Breast epithelium (tissue), 4 donors: Measurements from ENCODE around the gene HBE1. TPM values are rescaled to one million over a fixed set of nuclear protein-coding genes. Genes with fewer than 3 reads are reported as not detected.
"Not testable (repeated sequence)": the region's sequence is repeated elsewhere in the genome, so short reads cannot be mapped to it uniquely, and the experiment has no call there.

ENCODE experiments used
- DNase-seq, 2 donors: peaks; one replicate each; pipeline ENCODE4 v3.0.0-alpha.2; 2019; ENCODE audit warnings: low spot score in 2 of 2
- H3K27ac ChIP-seq, 2 donors: fragments of 200-600 bp; sonication (generic) in 1 of 2; one replicate each; pipeline ENCODE4 v1.5.1; 2016 to 2019; ENCODE audit warnings: mild to moderate bottlenecking in 1 of 2
- H3K27me3 ChIP-seq, 2 donors: fragments of 200-600 bp; sonication (generic) in 1 of 2; one replicate each; pipeline versions ENCODE4 v1.5.1 to v1.6.0; 2017 to 2019; ENCODE audit warnings: control low read depth in 1 of 2, mild to moderate bottlenecking in 1 of 2
- H3K36me3 ChIP-seq: fragments of 200-600 bp; one replicate; pipeline ENCODE4 v1.5.1; 2019
- H3K4me1 ChIP-seq, 2 donors: fragments of 200-600 bp; sonication (generic); one replicate each; pipeline ENCODE4 v1.5.1; 2016 to 2019; ENCODE audit warnings: control low read depth in 1 of 2
- H3K4me3 ChIP-seq, 3 donors: fragments of 200-600 bp; sonication (generic); 1 replicate in 2 of 3; 2 replicates in 1 of 3; pipeline ENCODE4 v1.5.1; 2016 to 2019; ENCODE audit warnings: mild to moderate bottlenecking in 3 of 3, moderate library complexity in 2 of 3
- H3K9me3 ChIP-seq, 2 donors: fragments of 200-600 bp; sonication (generic) in 1 of 2; one replicate each; pipeline ENCODE4 v1.5.1; 2016 to 2019; ENCODE audit warnings: control low read depth in 1 of 2
- CTCF ChIP-seq, 3 donors: fragments of 450-650 bp; IDR thresholded peaks; one replicate each; pipeline ENCODE4 v1.5.1; 2016 to 2017; ENCODE audit warnings: antibody characterized with exemption in 3 of 3, mild to moderate bottlenecking in 3 of 3, moderate library complexity in 3 of 3
- POLR2A ChIP-seq: fragments of 450-650 bp; IDR thresholded peaks from one replicate; pipeline ENCODE4 v1.6.1; 2016; ENCODE audit warnings: antibody characterized with exemption, mild to moderate bottlenecking, moderate library complexity
- POLR2AphosphoS5 ChIP-seq, 3 donors: sonication (generic); formaldehyde crosslinking; IDR thresholded peaks; one replicate each; pipeline ENCODE4 v1.6.1; 2017; ENCODE audit warnings: antibody characterized with exemption in 3 of 3
- intact Hi-C: fragments of 100-400 bp; cut with DNase I; formaldehyde crosslinking; loops from one replicate; pipeline ENCODE4 v1.15.1; 2023; ENCODE audit warnings: low total_unique reads
- total RNA-seq, 3 donors: library from RNA; depleted of rRNA; stranded (reverse); fragments of >200 nt; gene quantifications; one replicate each; pipeline ENCODE4 v1.1.0, GENCODE V29; 2016

Gene HBE1
- total RNA-seq, 3 donors from 2014 or later: not detected

DNA sequence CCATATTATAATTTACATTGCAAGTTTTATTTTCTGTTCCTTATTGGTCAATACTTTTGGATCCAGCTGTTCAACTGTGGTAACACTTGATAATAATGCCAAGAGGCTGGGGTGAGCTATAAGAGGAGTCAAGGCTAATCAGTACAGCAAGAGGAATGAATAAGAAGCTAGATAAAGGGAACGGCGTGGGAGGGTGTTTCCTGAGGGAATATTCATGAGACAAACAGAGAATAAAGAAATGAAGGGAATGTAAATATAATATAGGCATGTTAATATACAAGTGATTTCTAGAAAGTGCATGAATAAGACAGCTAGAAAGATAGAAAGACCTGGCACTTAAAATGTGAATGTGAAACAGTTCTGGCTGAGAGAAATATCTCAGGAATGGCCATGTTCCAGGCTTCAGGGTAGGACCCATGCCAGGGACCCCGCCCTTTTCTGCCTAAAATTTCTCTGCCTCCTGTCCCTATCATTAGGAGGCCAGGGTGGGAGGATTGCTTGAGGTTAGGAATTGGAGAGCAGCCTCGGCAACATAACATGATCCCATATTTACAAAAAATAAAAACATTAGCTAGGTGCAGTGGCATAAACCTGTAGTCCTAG, 28.1 kb upstream of the HBE1 start:
- DNase-seq: no peak
- TF ChIP-seq POLR2AphosphoS5 (IDR thresholded peaks at IDR 0.05) (no peak), CTCF (IDR thresholded peaks at IDR 0.05) (no peak), POLR2A (no peak)
- Histone ChIP-seq H3K36me3 (no peaks in the 10 kb centered on the region), H3K27me3 (no peaks in the 10 kb centered on the region), H3K27ac (no peak overlapping the region), H3K9me3 (no peaks in the 10 kb centered on the region), H3K4me1 (no peaks in the 10 kb centered on the region), H3K4me3 (no peak overlapping the region)
- intact Hi-C loops: no loop called here

DNA sequence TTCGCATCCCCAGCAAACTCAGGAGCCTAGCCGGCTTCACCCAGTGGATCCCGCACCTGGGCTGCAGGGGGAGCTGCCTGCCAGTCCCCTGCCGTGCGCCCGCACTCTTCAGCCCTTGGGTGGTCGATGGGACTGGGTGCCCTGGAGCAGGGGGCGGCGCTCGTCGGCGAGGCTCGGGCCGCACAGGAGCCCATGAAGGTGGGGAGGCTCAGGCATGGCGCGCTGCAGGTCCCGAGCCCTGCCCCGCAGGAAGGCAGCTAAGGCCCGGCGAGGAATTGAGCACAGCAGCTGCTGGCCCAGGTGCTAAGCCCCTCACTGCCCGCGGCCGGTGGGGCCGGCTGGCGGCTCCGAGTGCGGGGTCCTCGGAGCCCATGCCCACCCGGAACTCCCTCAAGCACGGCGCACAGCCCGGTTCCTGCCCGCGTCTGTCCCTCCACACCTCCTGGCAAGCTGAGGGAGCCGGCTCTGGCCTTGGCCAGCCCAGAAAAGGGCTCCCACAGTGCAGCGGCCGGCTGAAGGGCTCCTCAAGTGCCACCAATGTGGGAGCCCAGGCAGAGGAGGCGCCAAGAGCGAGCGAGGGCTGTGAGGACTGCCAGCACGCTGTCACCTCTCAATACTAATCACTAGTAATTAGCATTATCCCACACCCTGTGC, 24.7 kb upstream of the HBE1 start:
- H3K27ac ChIP-seq, H3K27me3 ChIP-seq, intact Hi-C loops, H3K9me3 ChIP-seq, DNase-seq, H3K4me1 ChIP-seq, H3K4me3 ChIP-seq, H3K36me3 ChIP-seq: not testable (repeated sequence)

DNA sequence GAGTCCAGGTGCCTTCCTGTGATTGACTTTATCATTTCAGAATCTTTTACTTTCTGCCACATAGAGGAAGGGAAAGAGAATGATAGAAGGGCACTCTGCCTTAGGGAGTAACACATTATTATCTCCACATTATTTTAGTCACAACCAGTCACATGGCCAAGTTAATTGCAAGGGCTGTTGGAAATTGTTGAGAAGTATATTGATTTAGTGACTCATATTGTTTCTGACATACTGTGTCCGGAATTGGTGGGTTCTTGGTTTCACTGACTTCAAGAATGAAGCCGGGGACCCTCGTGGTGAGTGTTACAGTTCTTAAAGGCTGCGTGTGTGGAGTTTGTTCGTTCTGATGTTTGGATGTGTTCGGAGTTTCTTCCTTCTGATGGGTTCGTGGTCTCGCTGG, 23.3 kb upstream of the HBE1 start:
- intact Hi-C loops: no loop called here
- DNase-seq: no peak
- no peaks in the 10 kb centered on the region for H3K36me3 ChIP-seq
- TF ChIP-seq POLR2A (no peak), POLR2AphosphoS5 (IDR thresholded peaks at IDR 0.05) (no peak), CTCF (IDR thresholded peaks at IDR 0.05) (no peak)
- H3K4me3 ChIP-seq: no peak overlapping the region
- H3K27me3 ChIP-seq: no peaks in the 10 kb centered on the region
- H3K9me3 ChIP-seq: no peaks in the 10 kb centered on the region
- no peak overlapping the region for H3K27ac ChIP-seq
- H3K4me1 ChIP-seq: no peaks in the 10 kb centered on the region

- Histone ChIP-seq H3K4me1 (no peaks in the 10 kb centered on the region), H3K27ac (no peak overlapping the region), H3K36me3 (no peaks in the 10 kb centered on the region), H3K9me3 (no peaks in the 10 kb centered on the region), H3K27me3 (no peaks in the 10 kb centered on the region), H3K4me3 (no peak overlapping the region)
- no peak for TF ChIP-seq CTCF (IDR thresholded peaks at IDR 0.05)
- TF ChIP-seq POLR2A: no peak
- no peak for TF ChIP-seq POLR2AphosphoS5 (IDR thresholded peaks at IDR 0.05)
- DNase-seq: no peak
- intact Hi-C loops: no loop called here
Measured at GRCh38 chr11:5291207-5291838, 21.6 kb upstream of the HBE1 start.

DNA sequence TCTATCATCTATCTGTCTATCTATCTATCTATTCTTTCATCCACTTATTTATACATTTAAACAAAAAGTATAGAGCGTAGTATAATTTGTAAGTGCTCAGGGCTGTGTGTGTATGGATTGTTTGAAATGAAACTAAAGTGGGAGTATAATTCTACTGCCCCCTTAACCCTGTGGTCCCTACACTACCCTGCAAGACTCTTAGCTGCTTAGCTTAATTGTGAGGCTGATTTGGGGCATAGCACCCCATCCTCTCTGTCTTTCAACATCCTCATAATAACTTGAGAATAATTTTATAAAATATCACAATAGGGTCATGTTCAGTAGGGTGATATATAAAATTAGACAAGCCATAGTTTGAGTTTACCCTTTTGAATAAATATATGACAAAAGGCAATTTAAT, 20.4 kb upstream of the HBE1 start:
- DNase-seq: no peak
- no peaks in the 10 kb centered on the region for H3K27me3 ChIP-seq
- intact Hi-C loops: no loop called here
- TF ChIP-seq POLR2A (no peak), POLR2AphosphoS5 (IDR thresholded peaks at IDR 0.05) (no peak), CTCF (IDR thresholded peaks at IDR 0.05) (no peak)
- H3K36me3 ChIP-seq: no peaks in the 10 kb centered on the region
- no peak overlapping the region for H3K4me3 ChIP-seq
- H3K4me1 ChIP-seq: no peaks in the 10 kb centered on the region
- H3K27ac ChIP-seq: no peak overlapping the region
- no peaks in the 10 kb centered on the region for H3K9me3 ChIP-seq
